ENCODE results near the gene MR1.

Gene MR1

GRCh38 chr1:181089676-181090544 lies 56.1 kb downstream of the MR1 start (continued):
- 0 out of 2 replicates have a peak, but pooled peaks have one; percentile 32 for TF ChIP-seq ZNF2 (tag by site-specific recombination; IDR thresholded peaks at IDR 0.05)
- TF ChIP-seq ZNF521 (tag by site-specific recombination; IDR thresholded peaks at IDR 0.05): no peak
- peak; percentile 39; the same call in 1 of the 2 replicates for TF ChIP-seq BCL11B (tag by site-specific recombination; IDR thresholded peaks at IDR 0.05; ENCODE audit: low read depth)
- TF ChIP-seq ZNF175 (tag by site-specific recombination; IDR thresholded peaks at IDR 0.05): no peak
- TF ChIP-seq, protein P1, sequence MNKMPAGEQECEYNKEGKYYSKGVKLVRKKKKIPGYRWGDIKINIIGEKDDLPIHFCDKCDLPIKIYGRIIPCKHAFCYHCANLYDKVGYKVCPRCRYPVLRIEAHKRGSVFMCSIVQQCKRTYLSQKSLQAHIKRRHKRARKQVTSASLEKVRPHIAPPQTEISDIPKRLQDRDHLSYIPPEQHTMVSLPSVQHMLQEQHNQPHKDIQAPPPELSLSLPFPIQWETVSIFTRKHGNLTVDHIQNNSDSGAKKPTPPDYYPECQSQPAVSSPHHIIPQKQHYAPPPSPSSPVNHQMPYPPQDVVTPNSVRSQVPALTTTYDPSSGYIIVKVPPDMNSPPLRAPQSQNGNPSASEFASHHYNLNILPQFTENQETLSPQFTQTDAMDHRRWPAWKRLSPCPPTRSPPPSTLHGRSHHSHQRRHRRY (tag by site-specific recombination; IDR thresholded peaks at IDR 0.05): peak; percentile 100
- TF ChIP-seq, protein P2, sequence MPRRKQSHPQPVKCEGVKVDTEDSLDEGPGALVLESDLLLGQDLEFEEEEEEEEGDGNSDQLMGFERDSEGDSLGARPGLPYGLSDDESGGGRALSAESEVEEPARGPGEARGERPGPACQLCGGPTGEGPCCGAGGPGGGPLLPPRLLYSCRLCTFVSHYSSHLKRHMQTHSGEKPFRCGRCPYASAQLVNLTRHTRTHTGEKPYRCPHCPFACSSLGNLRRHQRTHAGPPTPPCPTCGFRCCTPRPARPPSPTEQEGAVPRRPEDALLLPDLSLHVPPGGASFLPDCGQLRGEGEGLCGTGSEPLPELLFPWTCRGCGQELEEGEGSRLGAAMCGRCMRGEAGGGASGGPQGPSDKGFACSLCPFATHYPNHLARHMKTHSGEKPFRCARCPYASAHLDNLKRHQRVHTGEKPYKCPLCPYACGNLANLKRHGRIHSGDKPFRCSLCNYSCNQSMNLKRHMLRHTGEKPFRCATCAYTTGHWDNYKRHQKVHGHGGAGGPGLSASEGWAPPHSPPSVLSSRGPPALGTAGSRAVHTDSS (tag by site-specific recombination; IDR thresholded peaks at IDR 0.05): peak; percentile 90
- TF ChIP-seq TRIM28 (IDR thresholded peaks at IDR 0.05; ENCODE audit: borderline replicate concordance, low read length): no peak
- TF ChIP-seq ZNF239 (tag by site-specific recombination; IDR thresholded peaks at IDR 0.05): no peak
- TF ChIP-seq, protein P3, sequence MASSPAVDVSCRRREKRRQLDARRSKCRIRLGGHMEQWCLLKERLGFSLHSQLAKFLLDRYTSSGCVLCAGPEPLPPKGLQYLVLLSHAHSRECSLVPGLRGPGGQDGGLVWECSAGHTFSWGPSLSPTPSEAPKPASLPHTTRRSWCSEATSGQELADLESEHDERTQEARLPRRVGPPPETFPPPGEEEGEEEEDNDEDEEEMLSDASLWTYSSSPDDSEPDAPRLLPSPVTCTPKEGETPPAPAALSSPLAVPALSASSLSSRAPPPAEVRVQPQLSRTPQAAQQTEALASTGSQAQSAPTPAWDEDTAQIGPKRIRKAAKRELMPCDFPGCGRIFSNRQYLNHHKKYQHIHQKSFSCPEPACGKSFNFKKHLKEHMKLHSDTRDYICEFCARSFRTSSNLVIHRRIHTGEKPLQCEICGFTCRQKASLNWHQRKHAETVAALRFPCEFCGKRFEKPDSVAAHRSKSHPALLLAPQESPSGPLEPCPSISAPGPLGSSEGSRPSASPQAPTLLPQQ (tag by site-specific recombination; IDR thresholded peaks at IDR 0.05): no peak
- peak; percentile 84 for TF ChIP-seq ZIC2 (tag by site-specific recombination; IDR thresholded peaks at IDR 0.05)
- TF ChIP-seq KLF8 (tag by site-specific recombination; IDR thresholded peaks at IDR 0.05): peak; percentile 63
- TF ChIP-seq ZNF37A (tag by site-specific recombination; IDR thresholded peaks at IDR 0.05): no peak
- TF ChIP-seq HOXD13 (CRISPR knock-in tag; IDR thresholded peaks at IDR 0.05; ENCODE audit: borderline replicate concordance): no peak
- TF ChIP-seq KLF17 (tag by site-specific recombination; IDR thresholded peaks at IDR 0.05): 0 out of 2 replicates have a peak, but pooled peaks have one; percentile 34
- TF ChIP-seq, protein P4, sequence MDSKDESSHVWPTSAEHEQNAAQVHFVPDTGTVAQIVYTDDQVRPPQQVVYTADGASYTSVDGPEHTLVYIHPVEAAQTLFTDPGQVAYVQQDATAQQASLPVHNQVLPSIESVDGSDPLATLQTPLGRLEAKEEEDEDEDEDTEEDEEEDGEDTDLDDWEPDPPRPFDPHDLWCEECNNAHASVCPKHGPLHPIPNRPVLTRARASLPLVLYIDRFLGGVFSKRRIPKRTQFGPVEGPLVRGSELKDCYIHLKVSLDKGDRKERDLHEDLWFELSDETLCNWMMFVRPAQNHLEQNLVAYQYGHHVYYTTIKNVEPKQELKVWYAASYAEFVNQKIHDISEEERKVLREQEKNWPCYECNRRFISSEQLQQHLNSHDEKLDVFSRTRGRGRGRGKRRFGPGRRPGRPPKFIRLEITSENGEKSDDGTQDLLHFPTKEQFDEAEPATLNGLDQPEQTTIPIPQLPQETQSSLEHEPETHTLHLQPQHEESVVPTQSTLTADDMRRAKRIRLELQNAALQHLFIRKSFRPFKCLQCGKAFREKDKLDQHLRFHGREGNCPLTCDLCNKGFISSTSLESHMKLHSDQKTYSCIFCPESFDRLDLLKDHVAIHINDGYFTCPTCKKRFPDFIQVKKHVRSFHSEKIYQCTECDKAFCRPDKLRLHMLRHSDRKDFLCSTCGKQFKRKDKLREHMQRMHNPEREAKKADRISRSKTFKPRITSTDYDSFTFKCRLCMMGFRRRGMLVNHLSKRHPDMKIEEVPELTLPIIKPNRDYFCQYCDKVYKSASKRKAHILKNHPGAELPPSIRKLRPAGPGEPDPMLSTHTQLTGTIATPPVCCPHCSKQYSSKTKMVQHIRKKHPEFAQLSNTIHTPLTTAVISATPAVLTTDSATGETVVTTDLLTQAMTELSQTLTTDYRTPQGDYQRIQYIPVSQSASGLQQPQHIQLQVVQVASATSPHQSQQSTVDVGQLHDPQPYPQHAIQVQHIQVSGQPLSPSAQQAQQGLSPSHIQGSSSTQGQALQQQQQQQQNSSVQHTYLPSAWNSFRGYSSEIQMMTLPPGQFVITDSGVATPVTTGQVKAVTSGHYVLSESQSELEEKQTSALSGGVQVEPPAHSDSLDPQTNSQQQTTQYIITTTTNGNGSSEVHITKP (tag by site-specific recombination; IDR thresholded peaks at IDR 0.05): peak; percentile 92
- peak; percentile 78 for TF ChIP-seq SP2 (tag by site-specific recombination; IDR thresholded peaks at IDR 0.05)
- TF ChIP-seq, protein P5, sequence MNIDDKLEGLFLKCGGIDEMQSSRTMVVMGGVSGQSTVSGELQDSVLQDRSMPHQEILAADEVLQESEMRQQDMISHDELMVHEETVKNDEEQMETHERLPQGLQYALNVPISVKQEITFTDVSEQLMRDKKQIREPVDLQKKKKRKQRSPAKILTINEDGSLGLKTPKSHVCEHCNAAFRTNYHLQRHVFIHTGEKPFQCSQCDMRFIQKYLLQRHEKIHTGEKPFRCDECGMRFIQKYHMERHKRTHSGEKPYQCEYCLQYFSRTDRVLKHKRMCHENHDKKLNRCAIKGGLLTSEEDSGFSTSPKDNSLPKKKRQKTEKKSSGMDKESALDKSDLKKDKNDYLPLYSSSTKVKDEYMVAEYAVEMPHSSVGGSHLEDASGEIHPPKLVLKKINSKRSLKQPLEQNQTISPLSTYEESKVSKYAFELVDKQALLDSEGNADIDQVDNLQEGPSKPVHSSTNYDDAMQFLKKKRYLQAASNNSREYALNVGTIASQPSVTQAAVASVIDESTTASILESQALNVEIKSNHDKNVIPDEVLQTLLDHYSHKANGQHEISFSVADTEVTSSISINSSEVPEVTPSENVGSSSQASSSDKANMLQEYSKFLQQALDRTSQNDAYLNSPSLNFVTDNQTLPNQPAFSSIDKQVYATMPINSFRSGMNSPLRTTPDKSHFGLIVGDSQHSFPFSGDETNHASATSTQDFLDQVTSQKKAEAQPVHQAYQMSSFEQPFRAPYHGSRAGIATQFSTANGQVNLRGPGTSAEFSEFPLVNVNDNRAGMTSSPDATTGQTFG (tag by site-specific recombination; IDR thresholded peaks at IDR 0.05; ENCODE audit: borderline replicate concordance): no peak
- peak; percentile 51 for TF ChIP-seq ZNF335 (tag by site-specific recombination; conservative IDR thresholded peaks at IDR 0.05)
- TF ChIP-seq ZNF394 (tag by site-specific recombination; IDR thresholded peaks at IDR 0.05; ENCODE audit: borderline replicate concordance): peak; percentile 51; the same call in 1 of the 2 replicates

Measured in HEK293 (cell line).